ENCODE data around the gene IFNK. TPM values are rescaled to one million over a fixed set of nuclear protein-coding genes. Genes with fewer than 3 reads are reported as not detected.

IFNK gene
- total RNA-seq, 2 experiments from 2014 or later = not detected

DNA sequence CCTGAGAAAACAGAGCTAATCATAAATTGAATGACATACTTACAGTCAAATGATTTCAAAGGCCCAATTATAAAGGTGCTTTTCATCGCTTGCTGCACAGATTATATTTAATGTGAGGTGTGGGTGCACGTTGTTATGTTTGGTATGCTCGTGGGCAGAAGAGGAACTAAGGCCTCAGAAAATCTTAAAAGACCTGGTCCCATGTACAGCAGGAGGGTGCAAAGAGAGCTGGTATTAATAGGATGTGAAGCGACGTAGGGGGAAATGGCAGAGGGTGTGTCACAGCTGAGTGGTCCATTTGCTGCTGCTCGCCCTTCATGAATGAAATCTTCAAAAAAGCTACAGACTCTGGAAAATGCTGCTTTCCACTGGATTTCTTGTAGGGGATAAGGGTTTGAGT is 40.5 kb upstream of the IFNK start:
- Histone ChIP-seq H3K36me3 (ENCODE audit: insufficient read depth, low read length) (no peaks in the 10 kb centered on the region), H3K9me3 (ENCODE audit: control insufficient read depth in 1 of 2, insufficient read depth in 1 of 2, low read length in 2 of 2) (no peaks in the 10 kb centered on the region), H3K4me1 (ENCODE audit: insufficient read depth, low read length) (no peaks in the 10 kb centered on the region), H3K27ac (ENCODE audit: low read depth in 1 of 2, low read length in 2 of 2) (no peak overlapping the region), H3K4me3 (ENCODE audit: low read length) (no peak overlapping the region), H3K27me3 (ENCODE audit: control insufficient read depth in 1 of 2, insufficient read depth in 2 of 2, low read length in 2 of 2) (no peaks in the 10 kb centered on the region)
- Mint-ChIP-seq H3K4me1 (ENCODE audit: low read depth) (peaks cover 17% of the 10 kb centered on the region), H3K27me3 (no peaks in the 10 kb centered on the region), H3K27ac (no peak overlapping the region), H3K36me3 (ENCODE audit: low read depth) (peaks cover 5% of the 10 kb centered on the region), H3K9me3 (peaks cover 2% of the 10 kb centered on the region), H3K4me3 (no peak overlapping the region)
- intact Hi-C loops (cut with DNase I, micrococcal nuclease) = loop anchor here in 1 of 2 experiments (10.0 kb wide), 1 partner anchor 49 kb away; no protein-coding TSS in a partner anchor
- ChIA-PET POLR2A (no interaction called here), CTCF (interaction anchor here (0.6 kb wide), 1 partner anchor 21 kb away, joined by 3 read pairs; no protein-coding TSS in a partner anchor)
- ATAC-seq (ENCODE audit: poor library complexity) (no peak), DNase-seq (no peak)
- TF ChIP-seq, protein P1, sequence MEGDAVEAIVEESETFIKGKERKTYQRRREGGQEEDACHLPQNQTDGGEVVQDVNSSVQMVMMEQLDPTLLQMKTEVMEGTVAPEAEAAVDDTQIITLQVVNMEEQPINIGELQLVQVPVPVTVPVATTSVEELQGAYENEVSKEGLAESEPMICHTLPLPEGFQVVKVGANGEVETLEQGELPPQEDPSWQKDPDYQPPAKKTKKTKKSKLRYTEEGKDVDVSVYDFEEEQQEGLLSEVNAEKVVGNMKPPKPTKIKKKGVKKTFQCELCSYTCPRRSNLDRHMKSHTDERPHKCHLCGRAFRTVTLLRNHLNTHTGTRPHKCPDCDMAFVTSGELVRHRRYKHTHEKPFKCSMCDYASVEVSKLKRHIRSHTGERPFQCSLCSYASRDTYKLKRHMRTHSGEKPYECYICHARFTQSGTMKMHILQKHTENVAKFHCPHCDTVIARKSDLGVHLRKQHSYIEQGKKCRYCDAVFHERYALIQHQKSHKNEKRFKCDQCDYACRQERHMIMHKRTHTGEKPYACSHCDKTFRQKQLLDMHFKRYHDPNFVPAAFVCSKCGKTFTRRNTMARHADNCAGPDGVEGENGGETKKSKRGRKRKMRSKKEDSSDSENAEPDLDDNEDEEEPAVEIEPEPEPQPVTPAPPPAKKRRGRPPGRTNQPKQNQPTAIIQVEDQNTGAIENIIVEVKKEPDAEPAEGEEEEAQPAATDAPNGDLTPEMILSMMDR (IDR thresholded peaks at IDR 0.05) = no peak

- no peak overlapping the region for H3K27ac Mint-ChIP-seq
- POLR2A ChIA-PET = interaction anchor here (1.3 kb wide), 1 partner anchor 10 kb away, joined by 3 read pairs; no protein-coding TSS in a partner anchor
- CTCF ChIA-PET = no interaction called here
- H3K4me3 ChIP-seq (ENCODE audit: low read length) = no peak overlapping the region
- no peaks in the 10 kb centered on the region for H3K9me3 ChIP-seq (ENCODE audit: control insufficient read depth in 1 of 2, insufficient read depth in 1 of 2, low read length in 2 of 2)
- no peaks in the 10 kb centered on the region for H3K36me3 Mint-ChIP-seq (ENCODE audit: low read depth)
- ATAC-seq (ENCODE audit: poor library complexity) (no peak), DNase-seq (peak in 2 of 14 experiments; percentile 10 to 17)
- H3K4me1 Mint-ChIP-seq (ENCODE audit: low read depth) = peaks cover 17% of the 10 kb centered on the region
- no peaks in the 10 kb centered on the region for H3K9me3 Mint-ChIP-seq
- no peaks in the 10 kb centered on the region for H3K4me1 ChIP-seq (ENCODE audit: insufficient read depth, low read length)
- intact Hi-C loops (cut with DNase I, micrococcal nuclease) = loop anchor here in 1 of 2 experiments (10.0 kb wide), 1 partner anchor 50 kb away; no protein-coding TSS in a partner anchor
- H3K27ac ChIP-seq (ENCODE audit: low read depth in 1 of 2, low read length in 2 of 2) = no peak overlapping the region
- H3K36me3 ChIP-seq (ENCODE audit: insufficient read depth, low read length) = no peaks in the 10 kb centered on the region
- TF ChIP-seq, protein P1 (IDR thresholded peaks at IDR 0.05) = no peak
- H3K27me3 ChIP-seq (ENCODE audit: control insufficient read depth in 1 of 2, insufficient read depth in 2 of 2, low read length in 2 of 2) = no peaks in the 10 kb centered on the region
- H3K4me3 Mint-ChIP-seq = no peak overlapping the region
- H3K27me3 Mint-ChIP-seq = no peaks in the 10 kb centered on the region
Measured at GRCh38 chr9:27485158-27485557, 38.9 kb upstream of the IFNK start.

- intact Hi-C loops (cut with DNase I, micrococcal nuclease) = loop anchor here in 1 of 2 experiments (10.0 kb wide), 1 partner anchor 52 kb away; no protein-coding TSS in a partner anchor
- CTCF ChIA-PET = no interaction called here
Measured at GRCh38 chr9:27487128-27487640, 36.9 kb upstream of the IFNK start.

More at GRCh38 chr9:27487128-27487640, 36.9 kb upstream of the IFNK start:
- no peak for ATAC-seq (ENCODE audit: poor library complexity)
- no peaks in the 10 kb centered on the region for H3K36me3 ChIP-seq (ENCODE audit: insufficient read depth, low read length)
- TF ChIP-seq, protein P1 (IDR thresholded peaks at IDR 0.05) = no peak
- H3K9me3 ChIP-seq (ENCODE audit: control insufficient read depth in 1 of 2, insufficient read depth in 1 of 2, low read length in 2 of 2) = no peaks in the 10 kb centered on the region
- no peaks in the 10 kb centered on the region for H3K27me3 ChIP-seq (ENCODE audit: control insufficient read depth in 1 of 2, insufficient read depth in 2 of 2, low read length in 2 of 2)
- no peak overlapping the region for H3K27ac ChIP-seq (ENCODE audit: low read depth in 1 of 2, low read length in 2 of 2)
- Mint-ChIP-seq H3K36me3 (ENCODE audit: low read depth) (no peaks in the 10 kb centered on the region), H3K4me1 (ENCODE audit: low read depth) (peaks cover 17% of the 10 kb centered on the region), H3K27ac (no peak overlapping the region), H3K4me3 (no peak overlapping the region), H3K27me3 (no peaks in the 10 kb centered on the region), H3K9me3 (no peaks in the 10 kb centered on the region)
- POLR2A ChIA-PET = no interaction called here
- no peak for DNase-seq
- no peak overlapping the region for H3K4me3 ChIP-seq (ENCODE audit: low read length)
- H3K4me1 ChIP-seq (ENCODE audit: insufficient read depth, low read length) = no peaks in the 10 kb centered on the region

Data from CD4-positive, alpha-beta T cell (primary cell).